CD4-positive, alpha-beta T cell (primary cell): ENCODE data around the gene PUSL1. TPM values are rescaled to one million over a fixed set of nuclear protein-coding genes. Genes with fewer than 3 reads are reported as not detected.

Experiments used
- ATAC-seq: fragments of 200-7000 bp; cut with Tn5 transposase; one replicate; pipeline ENCODE4 v1.10.0; 2022; ENCODE audit warnings: mild to moderate bottlenecking; ENCODE audit not compliant: poor library complexity
- CTCF ChIA-PET: fragments of 350-600 bp; sonication (Branson Sonifier 250); formaldehyde crosslinking; loops from one replicate; lab custom pipeline; 2021; ENCODE audit warnings: antibody characterized with exemption, inconsistent platforms; lab: Charles Lee
- POLR2A ChIA-PET: fragments of 350-600 bp; sonication (Branson Sonifier 250); formaldehyde crosslinking; loops from one replicate; lab custom pipeline; 2021; ENCODE audit warnings: antibody characterized with exemption, inconsistent platforms; lab: Charles Lee
- DNase-seq, 14 experiments: peaks; one replicate each; pipeline ENCODE4 v3.0.0-alpha.2; 2013 to 2020; ENCODE audit warnings: mixed read lengths in 2 of 14
- H3K27ac ChIP-seq, 2 donors: one replicate each; pipeline versions ENCODE4 v1.5.1 to v1.7.0; 2013; ENCODE audit warnings: low read length in 2 of 2, low read depth in 1 of 2, mild to moderate bottlenecking in 1 of 2
- H3K27me3 ChIP-seq, 2 experiments: 1 replicate in 1 of 2; 2 replicates in 1 of 2; pipeline versions ENCODE4 v1.6.1 to v1.7.0; 2013; ENCODE audit warnings: low read length in 2 of 2, control low read depth in 1 of 2, mild to moderate bottlenecking in 1 of 2, moderate library complexity in 1 of 2; ENCODE audit not compliant: insufficient read depth in 2 of 2, control insufficient read depth in 1 of 2
- H3K36me3 ChIP-seq: one replicate; pipeline ENCODE4 v1.6.1; 2013; ENCODE audit warnings: low read length, control low read depth; ENCODE audit not compliant: insufficient read depth
- H3K4me1 ChIP-seq: one replicate; pipeline ENCODE4 v1.6.1; 2013; ENCODE audit warnings: low read length, control low read depth; ENCODE audit not compliant: insufficient read depth
- H3K4me3 ChIP-seq: one replicate; pipeline ENCODE4 v1.5.1; 2013; ENCODE audit warnings: mild to moderate bottlenecking, low read length, moderate library complexity
- H3K9me3 ChIP-seq, 2 experiments: 1 replicate in 1 of 2; 2 replicates in 1 of 2; pipeline versions ENCODE4 v1.6.1 to v1.7.0; 2013; ENCODE audit warnings: low read length in 2 of 2, mild to moderate bottlenecking in 2 of 2, control low read depth in 1 of 2, moderate library complexity in 1 of 2; ENCODE audit not compliant: control insufficient read depth in 1 of 2, insufficient read depth in 1 of 2
- H3K27ac Mint-ChIP-seq: one replicate; pipeline ENCODE4 v1.8.0; 2020; ENCODE audit warnings: mixed read lengths
- H3K27me3 Mint-ChIP-seq: one replicate; pipeline ENCODE4 v1.8.0; 2021; ENCODE audit warnings: mixed read lengths
- H3K36me3 Mint-ChIP-seq: one replicate; pipeline ENCODE4 v1.8.0; 2021; ENCODE audit warnings: low read depth, mixed read lengths
- H3K4me1 Mint-ChIP-seq: one replicate; pipeline ENCODE4 v1.8.0; 2021; ENCODE audit warnings: low read depth, mixed read lengths
- H3K4me3 Mint-ChIP-seq: one replicate; pipeline ENCODE4 v1.8.0; 2020; ENCODE audit warnings: mild to moderate bottlenecking, mixed read lengths
- H3K9me3 Mint-ChIP-seq: one replicate; pipeline ENCODE4 v1.8.0; 2020; ENCODE audit warnings: mixed read lengths
- intact Hi-C, 2 experiments: fragments of 100-400 bp; cut with DNase I in 1 of 2; cut with micrococcal nuclease in 1 of 2; formaldehyde crosslinking; loops; one replicate each; pipeline versions ENCODE4 v1.15.1 to v1.9.0; 2023 to 2025; cut with DNase I, micrococcal nuclease
- total RNA-seq, 174 experiments: library from RNA in 2 of 174; stranded (reverse) in 2 of 174; gene quantifications; one replicate each; pipeline ENCODE4 v1.2.3 and lab custom pipeline; 2021 to 2026
- TF ChIP-seq, protein P1 (sequence below): fragments of 200-600 bp; IDR thresholded peaks from one replicate; pipeline ENCODE4 v1.8.0; 2022; ENCODE audit warnings: antibody characterized with exemption, mild to moderate bottlenecking

PUSL1 gene
- total RNA-seq, 2 experiments from 2014 or later, result 18.1 to 19.2 TPM

DNA sequence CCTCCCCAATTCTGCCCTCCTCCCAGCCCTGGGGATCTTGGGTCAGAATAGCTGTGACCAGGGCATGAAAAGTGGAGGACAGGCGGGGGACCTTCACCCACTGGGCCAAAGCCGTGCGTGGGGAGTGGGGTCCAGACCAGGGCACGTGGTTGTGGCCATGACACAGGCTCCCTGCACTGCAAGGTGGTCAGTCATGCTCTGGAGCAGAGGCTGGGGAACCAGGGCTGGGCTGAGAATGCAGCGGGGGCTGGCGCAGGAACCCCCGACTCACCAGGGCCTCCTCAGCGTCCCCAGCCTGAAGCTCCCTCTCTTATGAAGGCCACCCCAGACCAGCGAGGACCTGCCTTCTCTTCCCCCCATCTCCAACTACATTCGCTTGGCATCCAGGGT is 38.1 kb downstream of the PUSL1 start:
- peaks cover 3% of the 10 kb centered on the region for H3K36me3 ChIP-seq
- H3K36me3 Mint-ChIP-seq, result no peaks in the 10 kb centered on the region
- no peaks in the 10 kb centered on the region for H3K27me3 Mint-ChIP-seq
- no peak for ATAC-seq
- intact Hi-C loops, result no loop called here
- POLR2A ChIA-PET, result interaction anchor here (1.0 kb wide), 1 partner anchor 224 kb away, joined by 3 read pairs; no protein-coding TSS in a partner anchor
- no peaks in the 10 kb centered on the region for H3K9me3 ChIP-seq
- H3K27me3 ChIP-seq, result no peaks in the 10 kb centered on the region
- peaks cover 16% of the 10 kb centered on the region for H3K4me1 Mint-ChIP-seq
- H3K4me3 Mint-ChIP-seq, result peak overlapping the region; percentile 86
- no peak overlapping the region for H3K4me3 ChIP-seq
- H3K27ac Mint-ChIP-seq, result no peak overlapping the region
- CTCF ChIA-PET, result no interaction called here
- no peak for DNase-seq
- H3K4me1 ChIP-seq, result peaks cover 35% of the 10 kb centered on the region
- no peak overlapping the region for H3K27ac ChIP-seq
- no peaks in the 10 kb centered on the region for H3K9me3 Mint-ChIP-seq
- TF ChIP-seq, protein P1, sequence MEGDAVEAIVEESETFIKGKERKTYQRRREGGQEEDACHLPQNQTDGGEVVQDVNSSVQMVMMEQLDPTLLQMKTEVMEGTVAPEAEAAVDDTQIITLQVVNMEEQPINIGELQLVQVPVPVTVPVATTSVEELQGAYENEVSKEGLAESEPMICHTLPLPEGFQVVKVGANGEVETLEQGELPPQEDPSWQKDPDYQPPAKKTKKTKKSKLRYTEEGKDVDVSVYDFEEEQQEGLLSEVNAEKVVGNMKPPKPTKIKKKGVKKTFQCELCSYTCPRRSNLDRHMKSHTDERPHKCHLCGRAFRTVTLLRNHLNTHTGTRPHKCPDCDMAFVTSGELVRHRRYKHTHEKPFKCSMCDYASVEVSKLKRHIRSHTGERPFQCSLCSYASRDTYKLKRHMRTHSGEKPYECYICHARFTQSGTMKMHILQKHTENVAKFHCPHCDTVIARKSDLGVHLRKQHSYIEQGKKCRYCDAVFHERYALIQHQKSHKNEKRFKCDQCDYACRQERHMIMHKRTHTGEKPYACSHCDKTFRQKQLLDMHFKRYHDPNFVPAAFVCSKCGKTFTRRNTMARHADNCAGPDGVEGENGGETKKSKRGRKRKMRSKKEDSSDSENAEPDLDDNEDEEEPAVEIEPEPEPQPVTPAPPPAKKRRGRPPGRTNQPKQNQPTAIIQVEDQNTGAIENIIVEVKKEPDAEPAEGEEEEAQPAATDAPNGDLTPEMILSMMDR, result no peak

DNA sequence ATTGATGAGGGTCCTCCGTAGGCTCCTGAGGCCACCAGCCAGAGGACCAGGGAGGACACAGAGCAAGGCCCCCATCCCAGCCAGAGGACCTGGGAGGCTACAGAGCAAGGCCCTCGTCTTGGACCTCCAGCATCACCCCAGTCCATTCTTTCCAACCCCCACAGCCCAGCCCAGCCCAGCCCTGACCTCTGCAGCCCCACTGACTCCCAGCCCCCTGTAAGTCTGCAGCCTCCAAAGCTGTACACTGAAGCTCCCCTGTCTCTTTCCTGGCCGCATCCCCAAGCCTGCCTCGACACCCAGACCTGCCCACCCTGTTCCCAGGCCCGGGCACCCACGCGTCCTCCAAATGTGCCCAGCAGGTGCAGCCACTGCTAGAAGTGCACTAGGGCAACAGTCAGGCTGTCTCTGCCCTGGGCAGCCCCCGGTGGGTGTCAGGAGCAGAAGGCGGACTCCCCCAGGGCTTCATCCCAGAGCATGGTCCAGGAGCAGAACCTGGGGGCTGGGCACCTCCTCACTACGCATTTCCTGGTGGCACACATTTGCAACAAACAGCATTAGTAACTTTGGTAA is 38.7 kb downstream of the PUSL1 start:
- CTCF ChIA-PET, result no interaction called here
- POLR2A ChIA-PET, result interaction anchor here (1.0 kb wide), 1 partner anchor 225 kb away, joined by 3 read pairs; no protein-coding TSS in a partner anchor
- Mint-ChIP-seq H3K36me3 (no peaks in the 10 kb centered on the region), H3K4me1 (peaks cover 18% of the 10 kb centered on the region), H3K9me3 (no peaks in the 10 kb centered on the region), H3K27ac (peak overlapping the region; percentile 17), H3K4me3 (peak overlapping the region; percentile 86), H3K27me3 (peaks cover 3% of the 10 kb centered on the region)
- Histone ChIP-seq H3K27me3 (no peaks in the 10 kb centered on the region), H3K4me3 (no peak overlapping the region), H3K36me3 (peaks cover 3% of the 10 kb centered on the region), H3K4me1 (peaks cover 39% of the 10 kb centered on the region), H3K27ac (no peak overlapping the region), H3K9me3 (no peaks in the 10 kb centered on the region)
- TF ChIP-seq, protein P1, result no peak
- DNase-seq (no peak), ATAC-seq (no peak)
- intact Hi-C loops, result loop anchor here in 1 of 2 experiments (1.0 kb wide), 1 partner anchor 22 kb away; no protein-coding TSS in a partner anchor

- peaks cover 2 to 3% of the 10 kb centered on the region in 2 experiments for H3K27me3 ChIP-seq
- Mint-ChIP-seq H3K4me1 (peaks cover 25% of the 10 kb centered on the region), H3K9me3 (no peaks in the 10 kb centered on the region), H3K36me3 (no peaks in the 10 kb centered on the region), H3K4me3 (peak overlapping the region; percentile 86), H3K27ac (peak overlapping the region; percentile 17), H3K27me3 (peaks cover 10% of the 10 kb centered on the region)
- ChIA-PET POLR2A (interaction anchor here (1.4 to 1.8 kb wide), 3 partner anchors 24 to 51 kb away, joined by 4 to 11 read pairs (median 6); partner anchors contain the start of genes AURKAIP1 and CCNL2), CTCF (interaction anchor here (0.7 kb wide), 1 partner anchor 25 kb away, joined by 3 read pairs; no protein-coding TSS in a partner anchor)
- TF ChIP-seq, protein P1, result no peak
- H3K4me3 ChIP-seq, result peak overlapping the region; percentile 58
- no peak overlapping the region for H3K27ac ChIP-seq
- intact Hi-C loops, result loop anchor here (1.0 to 2.0 kb wide), 3 partner anchors 23 to 73 kb away; partner anchors contain the start of genes CPTP (in 1 of the 2) and INTS11 (in 1 of the 2)
- no peak for ATAC-seq
- no peaks in the 10 kb centered on the region for H3K36me3 ChIP-seq
- DNase-seq, result no peak
- H3K4me1 ChIP-seq, result peaks cover 42% of the 10 kb centered on the region
- H3K9me3 ChIP-seq, result peaks cover 0 to 2% of the 10 kb centered on the region in 2 experiments
Observed at GRCh38 chr1:1347663-1348419, 39.4 kb downstream of the PUSL1 start.
